Calu3 (cell line): ENCODE data around the gene IGFL4. TPM values are rescaled to one million over a fixed set of nuclear protein-coding genes. Genes with fewer than 3 reads are reported as not detected.

Experiments used
- BruUV-seq: library from RNA; stranded (reverse); fragments of 400-500 nt; replicated peaks from 2 replicates; lab custom pipeline; 2021; lab: Mats Ljungman, UMichigan
- CTCF ChIA-PET: fragments of 300-600 bp; sonication (Branson Sonifier 250); formaldehyde crosslinking; loops from one replicate; lab custom pipeline; 2022; ENCODE audit warnings: antibody characterized with exemption; lab: Charles Lee
- DNase-seq: peaks from one replicate; pipeline ENCODE4 v3.0.0; 2022
- H3K27ac Mint-ChIP-seq: one replicate; pipeline ENCODE4 v1.8.0; 2022; ENCODE audit warnings: mixed read lengths; ENCODE audit not compliant: unreplicated experiment
- H3K27me3 Mint-ChIP-seq: one replicate; pipeline ENCODE4 v1.8.0; 2022; ENCODE audit warnings: mixed read lengths; ENCODE audit not compliant: unreplicated experiment
- H3K36me3 Mint-ChIP-seq: one replicate; pipeline ENCODE4 v1.8.0; 2022; ENCODE audit warnings: mild to moderate bottlenecking, moderate library complexity, mixed read lengths; ENCODE audit not compliant: insufficient read depth, unreplicated experiment
- H3K4me1 Mint-ChIP-seq: one replicate; pipeline ENCODE4 v1.8.0; 2022; ENCODE audit warnings: mild to moderate bottlenecking, low read depth, mixed read lengths; ENCODE audit not compliant: unreplicated experiment
- H3K4me3 Mint-ChIP-seq: one replicate; pipeline ENCODE4 v1.8.0; 2022; ENCODE audit warnings: mild to moderate bottlenecking, low read depth, moderate library complexity, mixed read lengths; ENCODE audit not compliant: unreplicated experiment
- H3K9me3 Mint-ChIP-seq: one replicate; pipeline ENCODE4 v1.8.0; 2022; ENCODE audit warnings: low read depth, mixed read lengths; ENCODE audit not compliant: unreplicated experiment
- intact Hi-C: fragments of 100-400 bp; cut with micrococcal nuclease; formaldehyde crosslinking; loops from one replicate; pipeline ENCODE4 v1.10.0; 2022; ENCODE audit not compliant: unreplicated experiment
- total RNA-seq: library from RNA; stranded (reverse); gene quantifications from 2 replicates; pipeline ENCODE4 v1.2.3, GENCODE V29; 2022
- TF ChIP-seq, protein P1 (sequence below): fragments of 200-600 bp; IDR thresholded peaks from one replicate; pipeline ENCODE4 v1.8.0; 2022; ENCODE audit warnings: antibody characterized with exemption; ENCODE audit not compliant: unreplicated experiment

The IGFL4 gene
- total RNA-seq, 1 experiment from 2014 or later: not detected

DNA sequence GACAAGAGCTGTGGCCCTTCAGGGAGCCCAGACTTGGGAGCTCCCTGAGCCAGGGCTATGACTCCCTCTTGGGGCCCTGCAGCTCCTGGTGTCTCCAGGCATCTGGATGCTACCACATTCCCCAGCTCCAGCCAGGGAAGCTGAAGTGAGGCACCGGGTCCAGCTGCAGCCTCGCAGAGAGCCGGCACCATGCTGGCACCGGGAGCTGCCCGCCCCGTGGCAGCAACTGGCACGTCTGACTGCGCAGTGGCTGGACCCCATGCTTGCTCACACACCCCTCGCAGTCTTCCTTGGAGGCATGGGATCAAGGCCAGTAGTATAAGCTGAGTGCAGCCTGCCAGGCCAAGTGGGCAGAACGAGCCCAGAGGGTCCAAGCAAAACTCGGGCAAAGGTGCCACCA is 7.4 kb downstream of the IGFL4 start:
- Mint-ChIP-seq H3K27ac (no peak overlapping the region), H3K36me3 (peaks cover 4% of the 10 kb centered on the region), H3K27me3 (peaks cover 42% of the 10 kb centered on the region), H3K4me1 (no peaks in the 10 kb centered on the region), H3K4me3 (no peak overlapping the region), H3K9me3 (no peaks in the 10 kb centered on the region)
- CTCF ChIA-PET: interaction anchor here (0.6 to 1.2 kb wide), 4 partner anchors 9 to 232 kb away, joined by 3 to 15 read pairs (median 4); no protein-coding TSS in a partner anchor
- intact Hi-C loops: no loop called here
- no peak for DNase-seq
- no TSS peak for BruUV-seq
- TF ChIP-seq, protein P1, sequence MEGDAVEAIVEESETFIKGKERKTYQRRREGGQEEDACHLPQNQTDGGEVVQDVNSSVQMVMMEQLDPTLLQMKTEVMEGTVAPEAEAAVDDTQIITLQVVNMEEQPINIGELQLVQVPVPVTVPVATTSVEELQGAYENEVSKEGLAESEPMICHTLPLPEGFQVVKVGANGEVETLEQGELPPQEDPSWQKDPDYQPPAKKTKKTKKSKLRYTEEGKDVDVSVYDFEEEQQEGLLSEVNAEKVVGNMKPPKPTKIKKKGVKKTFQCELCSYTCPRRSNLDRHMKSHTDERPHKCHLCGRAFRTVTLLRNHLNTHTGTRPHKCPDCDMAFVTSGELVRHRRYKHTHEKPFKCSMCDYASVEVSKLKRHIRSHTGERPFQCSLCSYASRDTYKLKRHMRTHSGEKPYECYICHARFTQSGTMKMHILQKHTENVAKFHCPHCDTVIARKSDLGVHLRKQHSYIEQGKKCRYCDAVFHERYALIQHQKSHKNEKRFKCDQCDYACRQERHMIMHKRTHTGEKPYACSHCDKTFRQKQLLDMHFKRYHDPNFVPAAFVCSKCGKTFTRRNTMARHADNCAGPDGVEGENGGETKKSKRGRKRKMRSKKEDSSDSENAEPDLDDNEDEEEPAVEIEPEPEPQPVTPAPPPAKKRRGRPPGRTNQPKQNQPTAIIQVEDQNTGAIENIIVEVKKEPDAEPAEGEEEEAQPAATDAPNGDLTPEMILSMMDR: no peak

DNA sequence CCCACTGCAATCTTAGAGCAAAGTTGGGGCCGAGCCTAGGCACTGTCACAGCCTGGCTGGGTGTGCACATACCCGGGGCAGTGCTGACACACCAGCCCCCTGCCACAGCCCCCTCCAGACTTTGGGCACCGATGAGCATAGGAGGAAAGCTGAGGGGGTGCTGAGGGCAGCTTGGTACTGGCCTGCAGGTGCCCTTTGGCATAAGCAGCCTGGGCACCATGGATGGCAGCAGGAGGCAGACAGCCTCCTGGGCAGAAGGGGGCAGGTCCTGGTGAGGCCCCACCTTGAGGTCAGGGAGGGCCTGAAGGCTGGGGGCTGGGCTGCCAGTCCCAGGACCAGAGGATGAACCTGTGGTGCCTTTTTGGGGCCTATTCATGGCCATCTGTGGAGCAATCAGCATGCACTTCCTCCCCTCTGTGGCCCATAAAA is 8.2 kb downstream of the IGFL4 start:
- BruUV-seq: no TSS peak
- H3K9me3 Mint-ChIP-seq: no peaks in the 10 kb centered on the region
- intact Hi-C loops: no loop called here
- CTCF ChIA-PET: interaction anchor here (0.6 kb wide), 1 partner anchor 237 kb away, joined by 3 read pairs; no protein-coding TSS in a partner anchor
- H3K4me1 Mint-ChIP-seq: no peaks in the 10 kb centered on the region
- peaks cover 4% of the 10 kb centered on the region for H3K36me3 Mint-ChIP-seq
- H3K27ac Mint-ChIP-seq: no peak overlapping the region
- no peak overlapping the region for H3K4me3 Mint-ChIP-seq
- TF ChIP-seq, protein P1: no peak
- no peak for DNase-seq
- peaks cover 41% of the 10 kb centered on the region for H3K27me3 Mint-ChIP-seq

DNA sequence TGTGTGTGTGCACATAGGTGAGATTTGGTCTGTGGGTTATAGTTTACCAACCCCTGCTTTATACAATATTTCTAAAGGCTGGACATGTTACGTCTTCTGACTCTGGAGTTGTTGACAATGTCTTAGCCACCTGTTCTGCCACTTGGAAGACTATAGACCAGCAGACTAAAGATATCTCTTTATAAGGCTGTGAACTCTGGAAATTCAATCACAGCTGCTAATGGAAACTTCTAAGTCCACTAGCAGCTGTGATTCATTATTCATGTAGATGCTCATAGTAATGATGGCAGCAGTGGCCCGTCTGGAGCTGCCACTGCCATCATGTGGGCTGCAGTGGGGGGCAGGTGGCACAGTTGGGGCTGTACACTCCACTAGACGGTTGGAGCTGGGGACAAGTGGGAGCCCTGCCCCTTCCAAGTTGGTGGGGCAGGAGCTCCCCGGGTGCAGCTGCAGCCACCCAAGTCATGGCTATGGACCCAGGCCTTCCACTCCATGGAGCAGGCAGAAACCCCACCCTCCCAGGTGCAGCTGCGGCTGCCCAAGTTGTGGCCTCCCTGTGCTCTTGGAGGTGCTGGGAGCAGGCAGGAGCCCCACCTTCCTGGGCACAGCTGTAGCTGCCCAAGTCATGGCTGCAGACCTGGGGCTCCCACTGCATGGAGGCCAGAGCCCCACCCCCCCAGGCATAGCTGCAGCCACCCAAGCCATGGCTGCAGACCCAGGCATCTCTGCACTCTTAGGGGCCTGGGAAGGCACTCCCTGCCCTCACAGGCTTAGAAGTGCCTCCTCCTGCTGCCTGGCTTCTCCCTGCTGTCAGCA is 8.8 kb downstream of the IGFL4 start:
- DNase-seq: no peak
- peaks cover 4% of the 10 kb centered on the region for H3K36me3 Mint-ChIP-seq
- H3K4me3 Mint-ChIP-seq: no peak overlapping the region
- H3K27ac Mint-ChIP-seq: no peak overlapping the region
- CTCF ChIA-PET: no interaction called here
- no peaks in the 10 kb centered on the region for H3K4me1 Mint-ChIP-seq
- H3K9me3 Mint-ChIP-seq: no peaks in the 10 kb centered on the region
- intact Hi-C loops: no loop called here
- peaks cover 35% of the 10 kb centered on the region for H3K27me3 Mint-ChIP-seq
- no TSS peak for BruUV-seq
- TF ChIP-seq, protein P1: no peak

DNA sequence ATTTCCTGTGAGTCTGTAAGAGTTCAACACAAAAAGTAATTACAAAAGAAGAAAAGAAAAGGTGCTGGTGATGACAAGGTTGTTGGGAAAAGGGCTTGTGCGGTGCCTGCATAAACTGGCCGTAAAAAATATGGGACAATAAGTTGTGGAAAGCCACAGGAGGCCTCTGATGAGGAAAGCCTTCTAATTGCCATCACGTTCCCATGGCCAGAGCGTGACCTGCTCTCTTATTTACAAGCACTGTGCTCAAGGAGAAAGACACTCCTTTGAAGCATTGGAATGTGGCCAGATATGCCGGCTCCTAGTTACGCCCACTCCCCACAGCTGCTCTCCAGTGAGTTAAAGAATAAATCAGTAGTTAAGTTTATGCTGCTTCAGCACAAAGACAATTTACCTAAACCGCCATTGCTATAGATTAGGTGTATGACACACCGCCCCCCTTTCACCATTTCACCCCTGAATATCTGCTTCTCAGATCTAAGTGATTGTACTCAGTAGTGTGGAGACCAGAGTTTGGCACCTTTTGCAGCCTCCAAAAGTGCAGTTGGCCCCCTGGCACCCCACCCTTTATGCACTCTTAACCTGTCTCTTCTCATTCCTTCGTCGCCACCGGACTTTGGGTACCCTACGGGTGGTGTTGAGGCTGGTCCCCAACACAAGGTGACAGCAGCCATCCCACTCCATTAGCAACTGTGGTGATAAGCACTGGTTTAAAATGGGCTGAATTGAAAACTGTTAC is 9.8 kb downstream of the IGFL4 start:
- no TSS peak for BruUV-seq
- CTCF ChIA-PET: no interaction called here
- Mint-ChIP-seq H3K4me1 (no peaks in the 10 kb centered on the region), H3K27me3 (peaks cover 26% of the 10 kb centered on the region), H3K36me3 (peaks cover 4% of the 10 kb centered on the region), H3K27ac (no peak overlapping the region), H3K4me3 (no peak overlapping the region), H3K9me3 (no peaks in the 10 kb centered on the region)
- TF ChIP-seq, protein P1: no peak
- intact Hi-C loops: no loop called here
- DNase-seq: no peak
